Measurements from ENCODE around the gene UNC5C.
A peak's percentile ranks its signal among the peaks of the same experiment; 100 is the strongest.

The UNC5C gene

GRCh38 chr4:95550115-95550987, 1.6 kb upstream of the UNC5C start:
- no peak for DNase-seq (ENCODE audit: extremely low spot score)
- TF ChIP-seq, protein P1, sequence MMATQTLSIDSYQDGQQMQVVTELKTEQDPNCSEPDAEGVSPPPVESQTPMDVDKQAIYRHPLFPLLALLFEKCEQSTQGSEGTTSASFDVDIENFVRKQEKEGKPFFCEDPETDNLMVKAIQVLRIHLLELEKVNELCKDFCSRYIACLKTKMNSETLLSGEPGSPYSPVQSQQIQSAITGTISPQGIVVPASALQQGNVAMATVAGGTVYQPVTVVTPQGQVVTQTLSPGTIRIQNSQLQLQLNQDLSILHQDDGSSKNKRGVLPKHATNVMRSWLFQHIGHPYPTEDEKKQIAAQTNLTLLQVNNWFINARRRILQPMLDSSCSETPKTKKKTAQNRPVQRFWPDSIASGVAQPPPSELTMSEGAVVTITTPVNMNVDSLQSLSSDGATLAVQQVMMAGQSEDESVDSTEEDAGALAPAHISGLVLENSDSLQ (IDR thresholded peaks at IDR 0.05): no peak
- TF ChIP-seq CTBP1 (IDR thresholded peaks at IDR 0.05; ENCODE audit: borderline replicate concordance): no peak
- no peak for TF ChIP-seq ARNT (IDR thresholded peaks at IDR 0.05)
- TF ChIP-seq NFRKB (IDR thresholded peaks at IDR 0.05): no peak
- TF ChIP-seq SP1 (IDR thresholded peaks at IDR 0.05): no peak
- no peak for TF ChIP-seq L3MBTL2 (conservative IDR thresholded peaks at IDR 0.05)
- no peak for TF ChIP-seq FOXA1 (IDR thresholded peaks at IDR 0.05)
- no peak for TF ChIP-seq FOXK2 (IDR thresholded peaks at IDR 0.05)
- no peak for TF ChIP-seq ZNF384 (IDR thresholded peaks at IDR 0.05)
- TF ChIP-seq BHLHE40 (IDR thresholded peaks at IDR 0.05; ENCODE audit: borderline replicate concordance): no peak
- no peak for TF ChIP-seq TARDBP (IDR thresholded peaks at IDR 0.05)
- TF ChIP-seq LEF1 (IDR thresholded peaks at IDR 0.05; ENCODE audit: borderline replicate concordance): no peak
- no peak for TF ChIP-seq HDGF (IDR thresholded peaks at IDR 0.05; ENCODE audit: borderline replicate concordance)
- ChIA-PET CTCF (interaction anchor here (1.2 kb wide), 1 partner anchor 86 kb away, joined by 4 read pairs; no protein-coding TSS in a partner anchor), POLR2A (interaction anchor here (1.1 kb wide), 1 partner anchor 26 kb away, joined by 3 read pairs; no protein-coding TSS in a partner anchor)

- ChIA-PET POLR2A (interaction anchor here (1.0 to 2.5 kb wide), 6 partner anchors 9 to 83 kb away, joined by 3 to 15 read pairs (median 4); no protein-coding TSS in a partner anchor), CTCF (interaction anchor here (0.9 to 1.2 kb wide), 2 partner anchors 13 to 87 kb away, joined by 3 to 4 read pairs; no protein-coding TSS in a partner anchor)
- TF ChIP-seq L3MBTL2 (conservative IDR thresholded peaks at IDR 0.05): 0 out of 2 replicates have a peak, but pooled peaks have one; percentile 23
- TF ChIP-seq, protein P1 (IDR thresholded peaks at IDR 0.05): no peak
- no peak for DNase-seq (ENCODE audit: extremely low spot score)
Observed at GRCh38 chr4:95549246-95550114, 707 bp upstream of the UNC5C start.

DNA sequence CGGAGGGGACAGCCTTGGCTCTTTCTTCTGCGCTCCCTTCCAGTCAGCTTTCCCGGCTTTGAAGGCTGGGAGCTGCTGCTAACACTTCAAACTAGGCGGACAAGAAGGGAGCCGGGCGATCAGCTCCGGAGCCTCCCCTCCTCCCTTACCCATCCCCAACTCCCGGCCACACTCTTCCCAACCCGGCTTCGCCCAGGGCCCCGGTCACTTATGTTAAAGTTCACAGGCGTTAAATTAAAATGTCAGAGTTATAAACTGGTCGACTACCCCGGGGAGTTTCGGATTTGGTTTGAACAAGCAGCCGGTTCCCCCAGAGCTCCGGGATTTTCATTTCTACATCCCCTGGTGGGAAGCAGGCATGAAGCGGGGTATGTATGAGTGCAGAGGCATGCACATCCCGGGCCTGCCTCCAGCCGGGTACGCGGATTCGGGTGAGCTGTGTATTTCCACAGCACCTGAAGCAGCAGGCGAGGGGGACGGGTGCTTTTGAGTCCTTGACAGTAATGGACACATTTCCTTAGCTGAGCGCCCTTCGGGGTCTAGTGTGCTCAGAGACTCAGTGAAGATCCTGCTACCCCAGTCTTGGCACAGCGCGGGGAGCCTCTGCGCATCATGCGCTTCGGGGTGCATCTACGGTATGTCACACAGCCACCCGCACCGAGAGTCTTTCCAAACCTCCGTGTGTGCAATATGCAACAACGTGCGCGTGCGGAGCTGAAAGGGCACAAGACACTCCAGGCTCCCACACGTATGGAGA, 880 bp downstream of the UNC5C start:
- TF ChIP-seq L3MBTL2 (conservative IDR thresholded peaks at IDR 0.05) (peak; percentile 13), FOXA1 (IDR thresholded peaks at IDR 0.05) (no peak)
- ChIA-PET CTCF (interaction anchor here (0.6 to 1.3 kb wide), 4 partner anchors 11 to 56 kb away, joined by 3 read pairs; no protein-coding TSS in a partner anchor), POLR2A (interaction anchor here (1.0 to 2.5 kb wide), 7 partner anchors 8 to 370 kb away, joined by 3 to 15 read pairs (median 4); no protein-coding TSS in a partner anchor)
- no peak for DNase-seq (ENCODE audit: extremely low spot score)

GRCh38 chr4:95546866-95547714, 1.7 kb downstream of the UNC5C start:
- no peak for DNase-seq (ENCODE audit: extremely low spot score)
- ChIA-PET POLR2A (interaction anchor here (1.0 to 2.5 kb wide), 4 partner anchors 9 to 54 kb away, joined by 3 to 15 read pairs (median 5); no protein-coding TSS in a partner anchor), CTCF (interaction anchor here (1.3 kb wide), 1 partner anchor 36 kb away, joined by 3 read pairs; no protein-coding TSS in a partner anchor)
- no peak for TF ChIP-seq FOXK2 (IDR thresholded peaks at IDR 0.05)
- TF ChIP-seq ZNF384 (IDR thresholded peaks at IDR 0.05): no peak
- TF ChIP-seq FOXA1 (IDR thresholded peaks at IDR 0.05): no peak
- no peak for TF ChIP-seq NFRKB (IDR thresholded peaks at IDR 0.05)
- TF ChIP-seq SUZ12 (IDR thresholded peaks at IDR 0.05): no peak
- TF ChIP-seq CTBP1 (IDR thresholded peaks at IDR 0.05; ENCODE audit: borderline replicate concordance): no peak
- no peak for TF ChIP-seq L3MBTL2 (conservative IDR thresholded peaks at IDR 0.05)

- TF ChIP-seq BHLHE40 (IDR thresholded peaks at IDR 0.05; ENCODE audit: borderline replicate concordance) (no peak), ARNT (IDR thresholded peaks at IDR 0.05) (no peak), NFRKB (IDR thresholded peaks at IDR 0.05) (no peak), FOXA1 (IDR thresholded peaks at IDR 0.05) (no peak), SUZ12 (IDR thresholded peaks at IDR 0.05) (no peak), TARDBP (IDR thresholded peaks at IDR 0.05) (no peak), SP1 (IDR thresholded peaks at IDR 0.05) (no peak), FOXK2 (IDR thresholded peaks at IDR 0.05) (no peak), HDGF (IDR thresholded peaks at IDR 0.05; ENCODE audit: borderline replicate concordance) (no peak), FOXM1 (IDR thresholded peaks at IDR 0.05; ENCODE audit: borderline replicate concordance) (no peak), CTBP1 (IDR thresholded peaks at IDR 0.05; ENCODE audit: borderline replicate concordance) (no peak), L3MBTL2 (conservative IDR thresholded peaks at IDR 0.05) (no peak), ZNF384 (IDR thresholded peaks at IDR 0.05) (no peak), ELF4 (IDR thresholded peaks at IDR 0.05) (no peak), LEF1 (IDR thresholded peaks at IDR 0.05; ENCODE audit: borderline replicate concordance) (no peak)
- TF ChIP-seq, protein P1 (IDR thresholded peaks at IDR 0.05): no peak
- DNase-seq (ENCODE audit: extremely low spot score): no peak
- POLR2A ChIA-PET: no interaction called here
- CTCF ChIA-PET: no interaction called here
Observed at GRCh38 chr4:95546221-95546620, 2.6 kb downstream of the UNC5C start.

All from HEK293T (cell line).